ENCODE data around the gene HOATZ. TPM values are rescaled to one million over a fixed set of nuclear protein-coding genes. Genes with fewer than 3 reads are reported as not detected.

The HOATZ gene
- total and polyA plus RNA-seq, 2 donors (not counting 3 experiments of a cell fraction or from before 2014, with no cell fraction given) = not detected

DNA sequence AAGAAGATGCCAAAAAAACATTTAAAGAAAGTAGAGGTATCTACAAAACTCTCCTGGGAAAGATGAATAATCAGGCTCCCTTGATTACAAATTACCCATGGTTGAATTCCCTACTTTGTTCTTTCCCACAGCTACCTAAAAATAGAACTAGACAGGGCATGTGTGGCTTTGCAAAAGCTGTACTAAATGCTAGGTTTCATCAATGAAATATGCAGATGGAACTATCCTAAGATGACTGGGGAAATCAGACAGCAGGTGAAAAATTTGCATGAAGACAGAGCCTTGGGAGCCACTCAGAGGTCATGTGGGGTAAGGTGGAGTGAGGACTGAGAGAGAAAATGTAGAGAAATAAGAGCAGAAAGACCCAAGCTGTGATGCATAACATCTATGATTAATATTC is 40.7 kb downstream of the HOATZ start:
- intact Hi-C loops (cut with micrococcal nuclease) = no loop called here
- Histone ChIP-seq H3K36me3 (ENCODE audit: control insufficient read depth in 2 of 2, extremely low read depth in 1 of 2, insufficient read depth in 2 of 2, low read length in 2 of 2) (no peaks in the 10 kb centered on the region), H3K9ac (replicated peaks; ENCODE audit: extremely low read depth, insufficient read depth, low read length) (no peak overlapping the region), H3K27me3 (ENCODE audit: control insufficient read depth in 2 of 2, insufficient read depth in 2 of 2, low read length in 2 of 2) (peaks cover 5 to 10% of the 10 kb centered on the region in 2 experiments), H2AFZ (ENCODE audit: low read depth, low read length) (no peak overlapping the region), H3K4me1 (ENCODE audit: control insufficient read depth, extremely low read depth, insufficient read depth, low read length) (no peaks in the 10 kb centered on the region), H3K9me1 (replicated peaks; ENCODE audit: control insufficient read depth, extremely low read depth, insufficient read depth, low read length) (no peaks in the 10 kb centered on the region), H3K27ac (ENCODE audit: insufficient read depth, low read depth, low read length) (no peak overlapping the region), H4K20me1 (replicated peaks; ENCODE audit: control insufficient read depth, extremely low read depth, insufficient read depth, low read length) (no peaks in the 10 kb centered on the region), H3K4me2 (ENCODE audit: insufficient read depth, low read length) (no peak overlapping the region), H3K79me2 (ENCODE audit: control insufficient read depth, insufficient read depth, low read length) (no peaks in the 10 kb centered on the region), H3K4me3 (replicated peaks in 1 of 3; ENCODE audit: insufficient read depth in 1 of 3, low read depth in 1 of 3, low read length in 3 of 3) (no peak overlapping the region), H3K9me3 (replicated peaks; ENCODE audit: control insufficient read depth, insufficient read depth, low read length) (no peaks in the 10 kb centered on the region)
- no TSS peak for BruUV-seq (replicated peaks)
- ChIA-PET CTCF (no interaction called here), POLR2A (no interaction called here)
- FAIRE-seq (no peak), DNase-seq (ENCODE audit: low read depth, low spot score) (no peak)
- dilution Hi-C loops (cut with MboI; ENCODE audit: extremely low pct_ligation_motif_present, low sequenced_read_pairs) = no loop called here
- no peak for TF ChIP-seq POLR2AphosphoS5 (IDR thresholded peaks at IDR 0.05; ENCODE audit: insufficient read depth, low read depth, low read length)
- TF ChIP-seq MYC (IDR thresholded peaks at IDR 0.05; ENCODE audit: low read depth, low read length) = no peak
- no peak for TF ChIP-seq EZH2 (IDR thresholded peaks at IDR 0.05; ENCODE audit: borderline replicate concordance, low read depth, low read length, severe bottlenecking)
- TF ChIP-seq JUN (IDR thresholded peaks at IDR 0.05; ENCODE audit: borderline replicate concordance, insufficient read depth, insufficient read length, low read depth) = no peak

DNA sequence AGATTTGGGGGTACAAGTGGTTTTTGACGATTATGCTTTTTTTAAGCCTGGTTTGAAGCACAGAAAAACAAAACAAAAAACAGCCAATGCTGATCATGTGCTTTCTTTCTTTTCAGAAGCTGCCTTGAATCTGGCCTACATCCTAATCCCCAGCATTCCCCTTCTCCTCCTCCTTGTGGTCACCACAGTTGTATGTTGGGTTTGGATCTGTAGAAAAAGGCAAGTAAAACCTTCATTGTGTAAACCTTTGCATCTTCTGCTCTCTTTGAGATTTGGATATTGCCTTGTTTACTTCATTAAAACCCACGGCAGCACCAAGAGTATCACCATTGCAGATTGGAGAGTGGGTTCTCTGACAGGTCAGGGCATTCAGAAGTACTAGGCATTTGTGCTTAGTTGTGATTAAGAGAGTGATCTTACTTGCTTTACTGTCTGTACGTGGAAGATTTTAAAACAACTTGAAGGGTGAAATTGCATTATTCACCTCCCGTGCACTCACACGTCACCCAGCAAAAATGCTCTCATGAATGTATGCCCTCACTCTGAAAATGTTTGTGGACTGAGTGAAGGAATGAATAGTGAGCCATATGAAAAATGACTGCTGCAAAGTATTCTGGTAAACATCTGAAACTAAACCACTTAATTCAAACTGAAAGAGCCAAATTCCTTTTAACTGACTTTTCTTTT is 43.0 kb downstream of the HOATZ start:
- Histone ChIP-seq H2AFZ (ENCODE audit: low read depth, low read length) (no peak overlapping the region), H3K79me2 (ENCODE audit: control insufficient read depth, insufficient read depth, low read length) (no peaks in the 10 kb centered on the region), H3K27ac (ENCODE audit: insufficient read depth, low read depth, low read length) (no peak overlapping the region), H3K27me3 (ENCODE audit: control insufficient read depth in 2 of 2, insufficient read depth in 2 of 2, low read length in 2 of 2) (peaks cover 2 to 4% of the 10 kb centered on the region in 2 experiments), H3K9me1 (replicated peaks; ENCODE audit: control insufficient read depth, extremely low read depth, insufficient read depth, low read length) (no peaks in the 10 kb centered on the region), H3K4me1 (ENCODE audit: control insufficient read depth, extremely low read depth, insufficient read depth, low read length) (no peaks in the 10 kb centered on the region), H3K4me3 (replicated peaks in 1 of 3; ENCODE audit: insufficient read depth in 1 of 3, low read depth in 1 of 3, low read length in 3 of 3) (no peak overlapping the region), H3K36me3 (ENCODE audit: control insufficient read depth in 2 of 2, extremely low read depth in 1 of 2, insufficient read depth in 2 of 2, low read length in 2 of 2) (no peaks in the 10 kb centered on the region), H4K20me1 (replicated peaks; ENCODE audit: control insufficient read depth, extremely low read depth, insufficient read depth, low read length) (no peaks in the 10 kb centered on the region), H3K9ac (replicated peaks; ENCODE audit: extremely low read depth, insufficient read depth, low read length) (no peak overlapping the region), H3K4me2 (ENCODE audit: insufficient read depth, low read length) (no peak overlapping the region), H3K9me3 (replicated peaks; ENCODE audit: control insufficient read depth, insufficient read depth, low read length) (no peaks in the 10 kb centered on the region)
- CTCF ChIA-PET = interaction anchor here (1.1 to 1.5 kb wide), 2 partner anchors 236 to 284 kb away, joined by 3 to 5 read pairs; no protein-coding TSS in a partner anchor
- intact Hi-C loops (cut with micrococcal nuclease) (no loop called here), dilution Hi-C loops (cut with MboI; ENCODE audit: extremely low pct_ligation_motif_present, low sequenced_read_pairs) (no loop called here)
- no peak for DNase-seq (ENCODE audit: low read depth, low spot score)
- no peak for FAIRE-seq
- POLR2A ChIA-PET = no interaction called here
- TF ChIP-seq GATA2 (IDR thresholded peaks at IDR 0.05; ENCODE audit: insufficient read depth, insufficient read length, low read depth, low read length) (no peak), JUN (IDR thresholded peaks at IDR 0.05; ENCODE audit: borderline replicate concordance, insufficient read depth, insufficient read length, low read depth) (no peak), EZH2 (IDR thresholded peaks at IDR 0.05; ENCODE audit: borderline replicate concordance, low read depth, low read length, severe bottlenecking) (no peak), MYC (IDR thresholded peaks at IDR 0.05; ENCODE audit: low read depth, low read length) (no peak), POLR2AphosphoS5 (IDR thresholded peaks at IDR 0.05; ENCODE audit: insufficient read depth, low read depth, low read length) (no peak), FOS (IDR thresholded peaks at IDR 0.05; ENCODE audit: borderline replicate concordance, insufficient read depth, low read length) (no peak), POLR2A (IDR thresholded peaks at IDR 0.05; ENCODE audit: low read depth, low read length) (no peak)
- TF ChIP-seq, protein P1, sequence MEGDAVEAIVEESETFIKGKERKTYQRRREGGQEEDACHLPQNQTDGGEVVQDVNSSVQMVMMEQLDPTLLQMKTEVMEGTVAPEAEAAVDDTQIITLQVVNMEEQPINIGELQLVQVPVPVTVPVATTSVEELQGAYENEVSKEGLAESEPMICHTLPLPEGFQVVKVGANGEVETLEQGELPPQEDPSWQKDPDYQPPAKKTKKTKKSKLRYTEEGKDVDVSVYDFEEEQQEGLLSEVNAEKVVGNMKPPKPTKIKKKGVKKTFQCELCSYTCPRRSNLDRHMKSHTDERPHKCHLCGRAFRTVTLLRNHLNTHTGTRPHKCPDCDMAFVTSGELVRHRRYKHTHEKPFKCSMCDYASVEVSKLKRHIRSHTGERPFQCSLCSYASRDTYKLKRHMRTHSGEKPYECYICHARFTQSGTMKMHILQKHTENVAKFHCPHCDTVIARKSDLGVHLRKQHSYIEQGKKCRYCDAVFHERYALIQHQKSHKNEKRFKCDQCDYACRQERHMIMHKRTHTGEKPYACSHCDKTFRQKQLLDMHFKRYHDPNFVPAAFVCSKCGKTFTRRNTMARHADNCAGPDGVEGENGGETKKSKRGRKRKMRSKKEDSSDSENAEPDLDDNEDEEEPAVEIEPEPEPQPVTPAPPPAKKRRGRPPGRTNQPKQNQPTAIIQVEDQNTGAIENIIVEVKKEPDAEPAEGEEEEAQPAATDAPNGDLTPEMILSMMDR (IDR thresholded peaks at IDR 0.05; ENCODE audit: extremely low read depth in 1 of 2, insufficient read depth in 1 of 2, low read depth in 1 of 2, low read length in 2 of 2) = no peak
- TF ChIP-seq, protein P2, sequence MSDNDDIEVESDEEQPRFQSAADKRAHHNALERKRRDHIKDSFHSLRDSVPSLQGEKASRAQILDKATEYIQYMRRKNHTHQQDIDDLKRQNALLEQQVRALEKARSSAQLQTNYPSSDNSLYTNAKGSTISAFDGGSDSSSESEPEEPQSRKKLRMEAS (IDR thresholded peaks at IDR 0.05; ENCODE audit: insufficient read depth, insufficient read length) = no peak
- BruUV-seq (replicated peaks) = no TSS peak
